WTC11 (cell line): ENCODE results near the gene ARF6.

Source experiments
- CTCF ChIP-seq: fragments of 200-600 bp; IDR thresholded peaks from 2 replicates; pipeline ENCODE4 v1.8.0; 2022; ENCODE audit warnings: antibody characterized with exemption
- SMAD4 ChIP-seq: sonication (generic); formaldehyde crosslinking; IDR thresholded peaks from 2 replicates; pipeline ENCODE4 v1.8.0; 2022; ENCODE audit warnings: mild to moderate bottlenecking, missing genetic modification reagents
- ZNF219 ChIP-seq: sonication (generic); formaldehyde crosslinking; IDR thresholded peaks from 2 replicates; pipeline ENCODE4 v1.8.0; 2023; ENCODE audit warnings: missing genetic modification reagents, mild to moderate bottlenecking, borderline replicate concordance
- TF ChIP-seq, protein P1 (sequence below): sonication (generic); formaldehyde crosslinking; IDR thresholded peaks from 2 replicates; pipeline ENCODE4 v1.8.1; 2023; ENCODE audit warnings: mild to moderate bottlenecking, missing genetic modification reagents, moderate library complexity
- TF ChIP-seq, protein P2 (sequence below): fragments of 250-450 bp; sonication (Bioruptor Pico); IDR thresholded peaks from 2 replicates; pipeline ENCODE4 v1.9.0; 2021; ENCODE audit warnings: moderate library complexity, mild to moderate bottlenecking, inconsistent platforms, borderline replicate concordance

DNA sequence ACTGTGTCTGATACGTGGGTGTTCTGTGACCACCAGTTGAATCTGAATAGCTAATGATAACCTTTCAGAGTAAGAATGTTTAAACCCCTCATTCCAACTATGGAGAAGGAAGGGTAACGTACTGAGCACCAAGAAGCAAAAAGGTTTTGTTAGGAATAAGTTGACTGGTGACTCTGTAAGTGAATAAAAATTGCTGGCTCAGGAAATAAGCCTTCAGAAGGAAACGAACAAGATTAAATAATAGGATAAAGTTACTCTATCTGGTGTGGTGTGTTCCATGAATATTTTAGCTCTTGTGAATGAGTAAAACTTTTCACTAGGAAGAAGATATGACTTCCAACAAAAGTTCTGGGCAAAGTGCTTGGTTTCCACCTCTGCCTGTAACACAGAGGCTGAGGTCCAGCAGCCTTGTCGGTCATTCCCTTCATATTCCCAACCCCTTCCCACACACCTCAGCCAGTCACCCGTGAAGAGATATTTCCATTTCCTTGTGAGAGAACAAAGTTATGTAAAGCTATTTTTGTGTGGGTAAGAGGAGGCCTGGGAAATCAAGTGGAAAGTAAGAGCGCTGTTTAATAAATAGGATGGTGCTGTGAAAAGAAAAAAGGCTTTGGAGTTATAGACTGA lies 47.1 kb downstream of the ARF6 start:
- TF ChIP-seq ZNF219 = no peak
- TF ChIP-seq, protein P1, sequence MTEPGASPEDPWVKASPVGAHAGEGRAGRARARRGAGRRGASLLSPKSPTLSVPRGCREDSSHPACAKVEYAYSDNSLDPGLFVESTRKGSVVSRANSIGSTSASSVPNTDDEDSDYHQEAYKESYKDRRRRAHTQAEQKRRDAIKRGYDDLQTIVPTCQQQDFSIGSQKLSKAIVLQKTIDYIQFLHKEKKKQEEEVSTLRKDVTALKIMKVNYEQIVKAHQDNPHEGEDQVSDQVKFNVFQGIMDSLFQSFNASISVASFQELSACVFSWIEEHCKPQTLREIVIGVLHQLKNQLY (CRISPR knock-in tag) = no peak
- TF ChIP-seq, protein P2, sequence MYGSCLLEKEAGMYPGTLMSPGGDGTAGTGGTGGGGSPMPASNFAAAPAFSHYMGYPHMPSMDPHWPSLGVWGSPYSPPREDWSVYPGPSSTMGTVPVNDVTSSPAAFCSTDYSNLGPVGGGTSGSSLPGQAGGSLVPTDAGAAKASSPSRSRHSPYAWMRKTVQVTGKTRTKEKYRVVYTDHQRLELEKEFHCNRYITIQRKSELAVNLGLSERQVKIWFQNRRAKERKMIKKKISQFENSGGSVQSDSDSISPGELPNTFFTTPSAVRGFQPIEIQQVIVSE (CRISPR knock-in tag) = no peak
- TF ChIP-seq SMAD4 (CRISPR knock-in tag) = no peak
- no peak for TF ChIP-seq CTCF
